H1 (cell line): ENCODE results near the gene MYBPC2. TPM values are rescaled to one million over a fixed set of nuclear protein-coding genes. Genes with fewer than 3 reads are reported as not detected.

Source experiments
- CTCF ChIA-PET: fragments of 300-600 bp; sonication (Branson Sonifier 250); formaldehyde crosslinking; loops from one replicate; lab custom pipeline; 2021; ENCODE audit not compliant: partially characterized antibody; lab: Charles Lee
- POLR2A ChIA-PET: fragments of 300-600 bp; sonication (Branson Sonifier 250); formaldehyde crosslinking; loops from one replicate; lab custom pipeline; 2021; ENCODE audit warnings: inconsistent platforms; ENCODE audit not compliant: partially characterized antibody; lab: Charles Lee
- DNase-seq, 2 experiments: peaks; one replicate each; pipeline versions ENCODE4 v3.0.0 to v3.0.0-alpha.2; 2010 to 2022; ENCODE audit warnings: low spot score in 2 of 2, low read depth in 1 of 2, mixed read lengths in 1 of 2
- FAIRE-seq: peaks from 2 replicates; lab custom pipeline; 2011; peaks lifted over from hg19 to GRCh38; lab: Jason Lieb, UNC
- H2AFZ ChIP-seq: 2 replicates; pipeline ENCODE4 v1.8.1; 2012; ENCODE audit warnings: low read length, inconsistent platforms
- H2AK5ac ChIP-seq: 2 replicates; pipeline ENCODE4 v1.6.1; 2013; ENCODE audit warnings: low read depth, low read length
- H2BK120ac ChIP-seq: replicated peaks from 2 replicates; pipeline ENCODE3; 2013; ENCODE audit warnings: low read depth, low read length, inconsistent platforms
- H2BK12ac ChIP-seq: 2 replicates; pipeline ENCODE4 v1.6.1; 2013; ENCODE audit warnings: low read depth, low read length
- H2BK15ac ChIP-seq: 2 replicates; pipeline ENCODE4 v1.6.1; 2013; ENCODE audit warnings: low read length
- H2BK20ac ChIP-seq: 2 replicates; pipeline ENCODE4 v1.6.1; 2013; ENCODE audit warnings: low read length
- H2BK5ac ChIP-seq: 2 replicates; pipeline ENCODE4 v1.6.1; 2013; ENCODE audit warnings: low read depth, low read length
- H3K14ac ChIP-seq: 2 replicates; pipeline ENCODE4 v1.6.1; 2013; ENCODE audit warnings: inconsistent platforms; ENCODE audit not compliant: insufficient read length
- H3K18ac ChIP-seq: 2 replicates; pipeline ENCODE4 v1.6.1; 2013; ENCODE audit warnings: low read length; ENCODE audit errors: extremely low read depth
- H3K23ac ChIP-seq: 2 replicates; pipeline ENCODE4 v1.6.1; 2013; ENCODE audit warnings: inconsistent platforms; ENCODE audit not compliant: insufficient read length
- H3K23me2 ChIP-seq: 2 replicates; pipeline ENCODE4 v1.6.1; 2013; ENCODE audit warnings: low read depth, low read length
- H3K27ac ChIP-seq: 2 replicates; pipeline ENCODE4 v1.6.1; 2011; ENCODE audit warnings: low read depth, low read length, inconsistent platforms
- H3K27me3 ChIP-seq, 4 experiments: replicated peaks in 1 of 4; 1 replicate in 1 of 4; 2 replicates in 3 of 4; pipeline versions ENCODE4 v1.6.1 to v1.8.1; 2011 to 2013; ENCODE audit warnings: low read length in 3 of 4, mild to moderate bottlenecking in 3 of 4, inconsistent platforms in 2 of 4, mixed read lengths in 2 of 4, moderate library complexity in 1 of 4; ENCODE audit not compliant: control insufficient read depth in 3 of 4, insufficient read depth in 3 of 4; ENCODE audit errors: extremely low read depth in 1 of 4
- H3K36me3 ChIP-seq, 4 experiments: 2 replicates each; pipeline versions ENCODE4 v1.6.1 to v1.8.1; 2011 to 2013; ENCODE audit warnings: mild to moderate bottlenecking in 4 of 4, low read length in 3 of 4, moderate library complexity in 2 of 4, control low read depth in 1 of 4, inconsistent platforms in 1 of 4; ENCODE audit not compliant: insufficient read depth in 4 of 4, control insufficient read depth in 2 of 4
- H3K4ac ChIP-seq: replicated peaks from 2 replicates; pipeline ENCODE3; 2013; ENCODE audit warnings: low read length, low read depth, mixed read lengths, inconsistent platforms; ENCODE audit not compliant: insufficient read length
- H3K4me1 ChIP-seq, 4 experiments: replicated peaks in 1 of 4; 1 replicate in 1 of 4; 2 replicates in 3 of 4; pipeline versions ENCODE4 v1.6.1 to v1.8.1; 2011 to 2013; ENCODE audit warnings: low read length in 3 of 4, inconsistent platforms in 2 of 4, mixed read lengths in 1 of 4; ENCODE audit not compliant: insufficient read depth in 4 of 4, control insufficient read depth in 3 of 4
- H3K4me2 ChIP-seq, 2 experiments: 2 replicates each; pipeline versions ENCODE4 v1.6.1 to v1.8.1; 2011 to 2013; ENCODE audit warnings: low read depth in 2 of 2, low read length in 2 of 2, control low read depth in 1 of 2, inconsistent platforms in 1 of 2, mild to moderate bottlenecking in 1 of 2; ENCODE audit not compliant: insufficient read depth in 1 of 2
- H3K4me3 ChIP-seq, 4 experiments: fragments of 200-600, 300-600 bp in 1 of 4; sonication (generic), shearing (Covaris generic), sonication (Bioruptor Twin) in 1 of 4; 2 replicates each; pipeline versions ENCODE4 v1.5.1 to v1.8.1; 2011 to 2016; ENCODE audit warnings: low read length in 4 of 4, low read depth in 3 of 4, control low read depth in 2 of 4, inconsistent platforms in 2 of 4, mild to moderate bottlenecking in 2 of 4, mixed read lengths in 1 of 4, moderate library complexity in 1 of 4; ENCODE audit not compliant: insufficient read depth in 2 of 4; ENCODE audit errors: extremely low read depth in 1 of 4
- H3K56ac ChIP-seq: replicated peaks from 2 replicates; pipeline ENCODE3; 2013; ENCODE audit warnings: low read depth, mild to moderate bottlenecking, mixed read lengths, low read length, inconsistent platforms; ENCODE audit not compliant: insufficient read length
- H3K79me1 ChIP-seq: 2 replicates; pipeline ENCODE4 v1.6.1; 2013; ENCODE audit warnings: low read depth, low read length, control low read depth
- H3K79me2 ChIP-seq, 2 experiments: 2 replicates each; pipeline versions ENCODE4 v1.6.1 to v1.8.1; 2012 to 2013; ENCODE audit warnings: low read length in 2 of 2, mild to moderate bottlenecking in 2 of 2, inconsistent platforms in 1 of 2; ENCODE audit not compliant: insufficient read depth in 2 of 2, control insufficient read depth in 1 of 2
- H3K9ac ChIP-seq, 4 experiments: replicated peaks in 1 of 4; 1 replicate in 1 of 4; 2 replicates in 3 of 4; pipeline versions ENCODE4 v1.6.1 to v1.8.1; 2011 to 2013; ENCODE audit warnings: low read depth in 3 of 4, low read length in 3 of 4, control low read depth in 2 of 4, mild to moderate bottlenecking in 2 of 4, moderate library complexity in 2 of 4, inconsistent platforms in 1 of 4; ENCODE audit errors: extremely low read depth in 1 of 4
- H3K9me3 ChIP-seq, 2 experiments: 2 replicates each; pipeline versions ENCODE4 v1.6.1 to v1.8.1; 2012 to 2013; ENCODE audit warnings: mild to moderate bottlenecking in 2 of 2, moderate library complexity in 2 of 2, control low read depth in 1 of 2, inconsistent platforms in 1 of 2, low read depth in 1 of 2, low read length in 1 of 2, mixed read lengths in 1 of 2; ENCODE audit not compliant: insufficient read depth in 2 of 2
- H4K20me1 ChIP-seq, 2 experiments: replicated peaks in 1 of 2; 2 replicates each; pipeline versions ENCODE3 to v1.8.1; 2011 to 2013; ENCODE audit warnings: inconsistent platforms in 2 of 2, low read length in 2 of 2, mild to moderate bottlenecking in 1 of 2; ENCODE audit not compliant: insufficient read depth in 2 of 2, control insufficient read depth in 1 of 2
- H4K5ac ChIP-seq: 2 replicates; pipeline ENCODE4 v1.6.1; 2013; ENCODE audit warnings: low read length, low read depth, mixed read lengths, inconsistent platforms; ENCODE audit not compliant: insufficient read length
- H4K8ac ChIP-seq: 2 replicates; pipeline ENCODE4 v1.8.0; 2013; ENCODE audit warnings: mild to moderate bottlenecking, moderate library complexity, low read length, inconsistent platforms; ENCODE audit not compliant: insufficient read depth; ENCODE audit errors: extremely low read depth
- H4K91ac ChIP-seq: replicated peaks from 2 replicates; pipeline ENCODE3; 2013; ENCODE audit warnings: low read length, mixed read lengths, inconsistent platforms; ENCODE audit not compliant: insufficient read length
- CTCF ChIP-seq, 3 experiments: IDR thresholded peaks; 1 replicate in 2 of 3; 2 replicates in 1 of 3; pipeline versions ENCODE4 v1.5.1 to v1.6.1; 2011; ENCODE audit warnings: low read length in 3 of 3, mild to moderate bottlenecking in 3 of 3, inconsistent platforms in 2 of 3, low read depth in 1 of 3, moderate library complexity in 1 of 3; ENCODE audit not compliant: insufficient read depth in 1 of 3; ENCODE audit errors: control extremely low read depth in 1 of 3
- HDAC2 ChIP-seq, 2 experiments: fragments of 300-600 bp in 1 of 2; sonication (generic) in 1 of 2; IDR thresholded peaks; 2 replicates each; pipeline ENCODE4 v1.6.1; 2011 to 2012; ENCODE audit warnings: low read depth in 2 of 2, low read length in 2 of 2, mild to moderate bottlenecking in 2 of 2, moderate library complexity in 2 of 2, borderline replicate concordance in 1 of 2, inconsistent platforms in 1 of 2
- JUN ChIP-seq: IDR thresholded peaks from 2 replicates; pipeline ENCODE4 v1.6.1; 2011; ENCODE audit warnings: low read depth, mild to moderate bottlenecking, improper control_type of control experiment, low read length
- KDM1A ChIP-seq: fragments of 200-600, 300-600 bp; sonication (generic); IDR thresholded peaks from 2 replicates; pipeline ENCODE4 v1.7.1; 2016; ENCODE audit warnings: mild to moderate bottlenecking, low read length, borderline replicate concordance
- SIX5 ChIP-seq: IDR thresholded peaks from 2 replicates; pipeline ENCODE4 v1.6.1; 2011; ENCODE audit warnings: mild to moderate bottlenecking, low read depth, low read length
- SRF ChIP-seq: IDR thresholded peaks from 2 replicates; pipeline ENCODE4 v1.6.1; 2011; ENCODE audit warnings: mild to moderate bottlenecking, low read depth, low read length, moderate library complexity
- TAF1 ChIP-seq: IDR thresholded peaks from 2 replicates; pipeline ENCODE4 v1.6.1; 2011; ENCODE audit warnings: mild to moderate bottlenecking, low read depth, low read length
- TAF7 ChIP-seq: optimal IDR thresholded peaks from 2 replicates; pipeline ENCODE3; 2011; ENCODE audit warnings: low read depth, mild to moderate bottlenecking, inconsistent platforms, low read length, moderate library complexity, borderline replicate concordance
- TCF12 ChIP-seq: IDR thresholded peaks from 2 replicates; pipeline ENCODE4 v1.6.1; 2011; ENCODE audit warnings: low read depth, mild to moderate bottlenecking, low read length
- WGBS, 2 experiments: shearing (Covaris generic) in 1 of 2; methylation state at CpG; one replicate each; pipeline versions ENCODE4 v1.1.6 to v1.1.7; 2013 to 2015; ENCODE audit warnings: low lambda C conversion rate in 2 of 2, mixed read lengths in 2 of 2, inconsistent platforms in 1 of 2, low coverage in 1 of 2, missing lambda C conversion rate in 1 of 2; ENCODE audit not compliant: insufficient replicate concordance in 2 of 2, insufficient coverage in 1 of 2, insufficient read length in 1 of 2; ENCODE audit errors: extremely low coverage in 1 of 2, missing lambda C conversion rate in 1 of 2; 5-methylcytosine and 5-hydroxymethylcytosine counted together
- polyA plus RNA-seq, 7 experiments: library from polyadenylated mRNA; depleted of rRNA in 3 of 7; stranded (reverse) in 5 of 7; unstranded in 2 of 7; fragments of >200 nt in 5 of 7; fragments of 200-250 nt in 2 of 7; gene quantifications; 1 replicate in 5 of 7; 2 replicates in 1 of 7; 4 replicates in 1 of 7; pipeline versions ENCODE4 v1.2.1 to v1.2.3, GENCODE V29; 2011 to 2013; ENCODE audit warnings: missing spikeins in 2 of 7, mixed read lengths in 2 of 7
- total RNA-seq: library from RNA; stranded (reverse); fragmentation: NEBNext Ultra II Directional; extraction: Animal tissue kit (Norgen Biotek cat#: 25700); gene quantifications from 2 replicates; pipeline ENCODE4 v1.2.1, GENCODE V29; 2021

Gene MYBPC2
- total and polyA plus RNA-seq, 2 of the 8 experiments (the other 6 are each of a cell fraction or from before 2014, with no cell fraction given): 1.8 to 3.1 TPM

- DNase-seq: no peak
- POLR2A ChIA-PET: interaction anchor here (0.8 to 2.3 kb wide), 3 partner anchors 17 to 25 kb away, joined by 3 to 15 read pairs (median 3); partner anchors contain the start of gene POLD1
- Histone ChIP-seq H3K23ac (no peak overlapping the region), H4K91ac (no peak overlapping the region), H3K18ac (no peak overlapping the region), H3K9me3 (no peaks in the 10 kb centered on the region), H3K4me2 (no peak overlapping the region), H4K5ac (no peak overlapping the region), H3K27me3 (no peaks in the 10 kb centered on the region), H4K8ac (no peak overlapping the region; the same call in 1 of the 2 replicates), H3K27ac (no peak overlapping the region), H3K79me1 (peaks cover 3% of the 10 kb centered on the region; the same call in 1 of the 2 replicates), H3K4me1 (no peaks in the 10 kb centered on the region), H3K4me3 (no peak overlapping the region), H2BK120ac (no peak overlapping the region), H3K79me2 (peaks cover 0 to 3% of the 10 kb centered on the region in 2 experiments; a peak in 1 of 4 replicates), H4K20me1 (peaks cover 1 to 3% of the 10 kb centered on the region in 2 experiments), H3K9ac (no peak overlapping the region), H2BK5ac (0 out of 2 replicates have a peak overlapping the region, but pooled peaks have one; percentile 16), H2BK12ac (no peak overlapping the region), H2AK5ac (no peak overlapping the region), H3K23me2 (no peaks in the 10 kb centered on the region), H2BK15ac (no peak overlapping the region), H2AFZ (no peak overlapping the region), H3K36me3 (peaks cover 6 to 46% (median 29%) of the 10 kb centered on the region in 4 experiments), H3K4ac (no peak overlapping the region), H2BK20ac (no peak overlapping the region), H3K56ac (no peak overlapping the region), H3K14ac (no peak overlapping the region)
- CTCF ChIA-PET: interaction anchor here (0.5 to 1.3 kb wide), 5 partner anchors 16 to 272 kb away, joined by 3 to 6 read pairs (median 4); no protein-coding TSS in a partner anchor
- 94% methylated on average over 30 of the region's 41 CpGs; no CpG with 5 or more reads in 1 of the 2 experiments for WGBS, 2 experiments
- no peak for FAIRE-seq
- TF ChIP-seq SIX5: no peak
- TF ChIP-seq CTCF (IDR thresholded peaks at IDR 0.05; ENCODE audit: control extremely low read depth in 1 of 3, insufficient read depth in 1 of 3, low read depth in 1 of 3, low read length in 3 of 3): no peak
- no peak for TF ChIP-seq SRF
- no peak for TF ChIP-seq TCF12
- no peak for TF ChIP-seq JUN
- no peak for TF ChIP-seq HDAC2 (IDR thresholded peaks at IDR 0.05; ENCODE audit: borderline replicate concordance in 1 of 2, low read depth in 2 of 2, low read length in 2 of 2)
- no peak for TF ChIP-seq KDM1A
- no peak for TF ChIP-seq TAF7
- TF ChIP-seq TAF1: no peak
These were observed 30.0 kb upstream of the MYBPC2 start for GRCh38 chr19:50402544-50403301.
